ENCODE results near the gene LRRC59.

Gene LRRC59

DNA sequence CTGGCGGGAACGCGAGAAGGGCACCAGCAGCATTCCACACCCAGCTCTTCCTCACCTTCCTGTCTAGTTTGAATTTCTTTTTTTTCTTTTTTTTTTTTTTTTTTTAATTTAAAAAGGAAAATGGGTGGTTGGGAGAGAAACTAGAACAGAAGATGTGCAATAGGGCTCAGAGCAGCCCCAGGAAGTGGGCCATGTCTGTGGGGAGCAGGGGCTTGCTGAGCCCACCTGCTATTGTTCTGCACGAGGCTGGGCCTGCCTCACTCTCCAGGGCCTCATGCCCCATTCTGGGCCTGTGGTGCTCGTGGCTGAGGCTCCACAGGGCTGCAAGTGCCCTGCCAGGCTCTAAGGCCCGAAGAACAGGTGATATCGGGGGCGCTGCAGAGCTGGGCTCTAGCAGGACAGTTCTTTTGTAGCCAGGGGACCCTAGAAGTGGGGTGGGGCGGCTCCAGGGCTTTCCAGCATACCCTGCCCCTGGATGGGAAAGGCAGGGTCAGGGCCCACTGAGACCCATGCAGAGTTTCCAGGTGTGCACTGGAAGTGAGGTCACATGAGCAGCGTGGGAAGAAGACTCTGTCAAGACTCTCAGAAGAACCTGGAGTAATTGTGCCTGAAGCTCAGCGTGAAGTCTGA, 36.7 kb downstream of the LRRC59 start:
- FAIRE-seq: no peak

DNA sequence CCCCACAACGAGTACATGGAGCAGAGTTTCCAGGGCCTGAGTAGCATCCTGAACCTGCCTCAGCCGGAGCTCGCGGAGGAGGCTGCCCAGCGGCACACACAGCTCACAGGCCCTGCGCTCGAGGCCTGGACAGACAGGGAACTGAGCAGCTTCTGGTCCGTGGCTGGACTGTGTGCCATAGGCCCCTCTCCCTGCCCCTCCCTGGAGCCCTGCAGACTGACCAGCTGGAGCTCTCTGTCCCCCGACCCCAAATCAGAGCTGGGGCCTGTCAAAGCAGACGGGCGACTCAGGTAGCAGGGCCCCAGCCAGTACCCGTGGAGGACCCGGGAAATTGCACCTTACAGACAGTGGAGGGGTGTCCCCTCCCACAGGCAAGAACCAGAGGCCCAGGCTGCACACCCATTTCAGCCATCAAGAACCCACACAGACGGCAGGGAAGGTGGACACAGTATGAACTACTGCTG, 37.3 kb downstream of the LRRC59 start:
- no peak for FAIRE-seq

- no peak for FAIRE-seq
Observed at GRCh38 chr17:50359005-50359699, 38.2 kb downstream of the LRRC59 start.

DNA sequence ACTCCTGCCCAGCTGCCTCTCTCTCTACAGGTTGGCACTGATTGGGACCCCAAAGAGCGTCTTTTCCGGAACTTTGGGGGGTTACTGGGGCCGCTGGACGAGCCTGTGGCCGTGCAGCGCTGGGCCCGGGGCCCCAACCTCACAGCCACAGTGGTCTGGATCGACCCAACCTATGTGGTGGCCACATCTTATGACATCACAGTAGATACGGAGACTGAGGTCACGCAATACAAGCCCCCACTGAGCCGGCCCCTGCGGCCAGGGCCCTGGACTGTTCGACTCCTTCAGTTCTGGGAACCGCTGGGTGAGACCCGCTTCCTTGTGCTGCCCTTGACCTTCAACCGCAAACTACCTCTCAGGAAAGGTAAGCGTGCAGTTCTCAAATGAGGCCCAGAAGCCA, 39.1 kb downstream of the LRRC59 start:
- FAIRE-seq: no peak

DNA sequence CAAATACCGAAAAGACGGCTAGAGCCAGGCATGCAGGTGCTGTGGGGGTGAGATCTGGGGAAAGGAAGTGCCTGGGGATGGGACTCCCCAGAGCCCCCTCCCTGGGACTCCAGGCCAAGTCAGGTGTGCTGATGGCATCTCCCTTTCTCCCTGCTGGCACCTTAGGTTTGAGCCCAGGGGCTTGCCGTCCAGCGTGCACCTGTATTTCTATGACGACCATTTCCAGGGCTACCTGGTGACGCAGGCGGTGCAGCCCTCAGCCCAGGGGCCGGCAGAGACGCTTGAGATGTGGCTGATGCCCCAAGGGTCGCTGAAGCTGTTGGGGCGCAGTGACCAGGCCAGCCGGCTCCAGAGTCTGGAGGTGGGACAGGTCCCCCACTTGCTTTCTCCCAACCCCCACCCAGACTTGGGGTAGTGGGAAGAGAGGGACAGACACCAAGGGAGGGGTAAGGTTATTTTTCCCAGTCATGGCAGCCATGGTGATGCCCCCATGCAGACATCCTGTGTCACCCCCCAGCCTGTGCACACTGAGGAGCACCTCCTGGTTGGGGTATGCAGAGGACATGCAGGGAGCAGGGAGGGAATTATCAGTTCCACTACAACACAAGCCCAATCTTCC, 40.3 kb downstream of the LRRC59 start:
- FAIRE-seq: no peak

- no peak for FAIRE-seq
Observed at GRCh38 chr17:50356418-50356817, 40.9 kb downstream of the LRRC59 start.

DNA sequence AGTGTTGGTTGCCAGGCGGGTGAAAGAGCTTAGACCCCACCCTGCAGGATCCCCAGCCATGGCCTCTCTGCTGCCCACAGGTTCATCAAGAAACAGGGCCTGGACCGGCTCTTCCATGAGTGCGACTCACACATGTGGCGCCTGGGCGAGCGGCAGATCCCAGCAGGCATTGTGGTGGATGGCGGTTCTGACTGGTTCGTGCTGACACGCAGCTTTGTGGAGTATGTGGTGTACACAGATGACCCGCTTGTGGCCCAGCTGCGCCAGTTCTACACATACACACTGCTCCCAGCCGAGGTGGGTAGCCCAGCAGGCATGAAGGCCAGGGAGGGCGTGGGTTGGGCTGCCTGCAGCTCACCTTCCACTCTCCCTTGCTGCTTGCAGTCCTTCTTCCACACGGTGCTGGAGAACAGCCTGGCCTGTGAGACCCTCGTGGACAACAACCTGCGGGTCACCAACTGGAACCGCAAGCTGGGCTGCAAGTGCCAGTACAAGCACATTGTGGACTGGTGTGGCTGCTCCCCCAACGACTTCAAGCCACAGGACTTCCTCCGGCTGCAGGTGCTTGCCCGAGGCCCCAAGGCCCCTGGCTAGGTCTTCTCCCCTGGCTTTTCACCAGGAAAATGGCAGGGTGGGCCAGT, 41.5 kb downstream of the LRRC59 start:
- no peak for FAIRE-seq

GRCh38 chr17:50355336-50355700, 42.0 kb downstream of the LRRC59 start:
- FAIRE-seq: no peak

DNA sequence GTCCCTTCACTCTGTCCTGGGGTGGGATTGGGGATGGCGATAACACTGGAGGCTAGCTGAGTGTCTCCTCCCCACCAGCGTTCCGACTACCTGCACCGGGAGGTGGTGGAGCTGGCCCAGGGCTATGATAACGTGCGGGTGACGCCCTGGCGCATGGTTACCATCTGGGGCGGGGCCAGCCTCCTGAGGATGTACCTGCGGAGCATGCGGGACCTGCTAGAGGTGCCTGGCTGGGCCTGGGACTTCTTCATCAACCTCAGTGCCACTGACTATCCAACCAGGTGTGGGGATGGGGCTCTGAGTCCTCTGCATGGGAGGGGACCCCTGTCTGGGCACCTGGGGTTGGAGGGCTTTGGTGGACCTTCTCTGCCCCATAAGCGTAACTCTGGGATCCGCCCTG, 42.5 kb downstream of the LRRC59 start:
- FAIRE-seq: no peak

GRCh38 chr17:50354198-50354597, 43.1 kb downstream of the LRRC59 start:
- no peak for FAIRE-seq

GRCh38 chr17:50353600-50354195, 43.6 kb downstream of the LRRC59 start:
- FAIRE-seq: no peak

GRCh38 chr17:50352693-50353599, 44.4 kb downstream of the LRRC59 start:
- no peak for FAIRE-seq

- FAIRE-seq: no peak
Observed at GRCh38 chr17:50352072-50352692, 45.1 kb downstream of the LRRC59 start.

DNA sequence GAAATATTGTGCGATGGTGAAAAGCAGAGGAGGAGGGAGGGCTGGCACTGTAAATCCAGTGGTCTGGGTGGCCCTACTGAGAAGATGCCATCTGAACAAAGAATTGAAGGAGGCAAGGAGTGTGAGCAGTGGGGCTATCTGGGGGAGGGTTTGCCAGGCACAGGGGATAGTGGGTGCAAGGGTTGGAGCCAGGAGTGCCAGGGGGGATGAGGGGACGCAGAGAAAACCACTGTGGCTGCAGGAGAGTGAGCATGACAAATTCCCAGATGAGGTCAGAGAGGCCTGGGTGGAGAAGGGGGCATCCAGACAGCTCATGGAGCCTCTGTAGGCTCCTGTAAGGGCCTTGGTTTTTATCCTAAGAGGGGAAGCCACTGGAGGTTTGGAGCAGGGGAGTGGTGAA, 46.6 kb downstream of the LRRC59 start:
- no peak for FAIRE-seq

GRCh38 chr17:50349243-50349600, 48.1 kb downstream of the LRRC59 start:
- no peak for FAIRE-seq

DNA sequence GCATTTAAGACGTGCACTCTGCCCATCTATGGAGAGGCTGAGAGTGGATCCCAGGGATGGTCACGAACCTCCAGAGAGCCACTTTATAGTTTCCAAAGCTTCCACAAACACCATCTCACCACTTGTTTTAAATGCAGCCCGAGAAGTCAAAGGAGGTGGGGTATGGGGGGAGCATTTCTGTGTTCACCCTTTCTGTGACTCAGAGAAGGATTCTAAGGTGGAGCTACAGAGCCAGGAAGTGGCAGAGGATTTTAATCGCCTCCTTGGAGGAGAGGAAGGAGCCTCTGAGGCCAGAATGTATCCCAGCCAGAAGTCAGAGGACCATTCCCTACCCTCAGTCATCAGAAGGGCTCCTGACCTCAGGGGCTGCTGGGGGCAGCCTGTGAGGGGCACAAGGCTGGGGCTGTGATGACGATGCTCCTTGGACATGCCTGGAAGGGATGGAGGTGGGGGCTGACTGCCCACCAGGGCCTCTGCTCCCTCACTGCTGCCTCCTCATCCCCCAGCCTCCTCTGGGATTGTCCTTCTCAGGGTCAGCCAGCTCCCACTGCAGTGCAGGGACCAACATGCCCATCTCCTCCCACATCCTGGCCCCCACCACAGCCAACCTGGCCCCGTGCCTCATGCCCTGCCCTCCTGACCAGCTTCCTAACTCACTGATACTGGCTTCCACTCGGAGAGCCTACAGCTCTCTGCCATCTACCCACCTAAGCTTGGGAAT, 48.6 kb downstream of the LRRC59 start:
- no peak for FAIRE-seq

DNA sequence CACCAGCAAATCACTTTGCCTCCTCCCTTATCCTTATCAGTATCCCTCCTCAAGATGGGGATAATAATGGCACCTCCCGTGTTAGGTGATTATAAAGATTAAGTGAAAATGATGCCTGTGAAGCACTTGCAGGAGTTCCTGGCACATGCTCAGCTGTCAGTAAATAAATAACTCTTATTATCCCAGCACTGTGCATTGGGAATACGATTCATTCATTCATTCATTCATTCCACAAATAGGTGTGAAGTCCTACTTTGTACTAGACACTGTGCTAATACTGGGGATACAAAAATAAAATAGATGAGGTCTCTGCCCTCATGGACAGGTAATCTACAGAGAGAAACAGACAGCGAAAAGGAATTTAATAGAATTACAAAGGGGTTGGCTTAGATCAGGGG, 49.4 kb downstream of the LRRC59 start:
- FAIRE-seq: no peak

DNA sequence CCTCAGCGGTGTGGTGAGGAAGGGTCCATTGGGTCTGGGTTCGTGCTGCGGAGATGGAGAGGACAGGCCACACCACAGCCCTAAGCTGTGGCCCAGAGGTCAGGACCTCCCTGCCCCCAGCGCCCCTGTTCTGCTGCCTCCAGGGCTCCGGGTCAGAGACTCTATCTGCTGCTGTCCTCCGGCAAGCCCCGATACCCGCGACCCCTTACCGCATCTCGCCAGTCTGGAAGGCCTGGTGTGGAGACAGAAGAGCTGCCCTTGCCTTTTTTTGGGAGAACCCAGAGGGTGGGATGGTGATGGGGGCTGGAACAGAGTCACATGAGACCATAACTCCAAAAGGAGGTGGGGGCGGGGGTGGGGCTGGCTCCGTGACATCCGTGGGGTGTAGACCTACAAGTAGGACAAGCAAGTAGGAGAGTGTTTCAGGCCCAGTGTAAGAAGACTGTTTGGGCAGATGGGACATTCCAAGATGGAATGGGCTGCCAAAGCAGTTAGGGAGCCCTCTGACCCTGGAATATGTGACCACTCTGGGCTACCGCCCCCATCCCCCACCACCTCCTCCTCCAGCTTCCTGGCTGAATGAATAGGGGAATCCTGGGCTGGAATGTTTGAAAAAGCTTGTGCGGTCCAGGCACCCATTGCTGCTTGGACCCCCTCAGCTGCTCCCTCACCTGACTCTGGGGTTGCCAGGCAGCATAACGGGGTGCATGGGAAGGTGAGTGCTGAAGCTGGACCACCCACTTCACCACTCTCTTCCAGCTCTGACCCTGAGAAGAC, 50.0 kb downstream of the LRRC59 start:
- FAIRE-seq: no peak

DNA sequence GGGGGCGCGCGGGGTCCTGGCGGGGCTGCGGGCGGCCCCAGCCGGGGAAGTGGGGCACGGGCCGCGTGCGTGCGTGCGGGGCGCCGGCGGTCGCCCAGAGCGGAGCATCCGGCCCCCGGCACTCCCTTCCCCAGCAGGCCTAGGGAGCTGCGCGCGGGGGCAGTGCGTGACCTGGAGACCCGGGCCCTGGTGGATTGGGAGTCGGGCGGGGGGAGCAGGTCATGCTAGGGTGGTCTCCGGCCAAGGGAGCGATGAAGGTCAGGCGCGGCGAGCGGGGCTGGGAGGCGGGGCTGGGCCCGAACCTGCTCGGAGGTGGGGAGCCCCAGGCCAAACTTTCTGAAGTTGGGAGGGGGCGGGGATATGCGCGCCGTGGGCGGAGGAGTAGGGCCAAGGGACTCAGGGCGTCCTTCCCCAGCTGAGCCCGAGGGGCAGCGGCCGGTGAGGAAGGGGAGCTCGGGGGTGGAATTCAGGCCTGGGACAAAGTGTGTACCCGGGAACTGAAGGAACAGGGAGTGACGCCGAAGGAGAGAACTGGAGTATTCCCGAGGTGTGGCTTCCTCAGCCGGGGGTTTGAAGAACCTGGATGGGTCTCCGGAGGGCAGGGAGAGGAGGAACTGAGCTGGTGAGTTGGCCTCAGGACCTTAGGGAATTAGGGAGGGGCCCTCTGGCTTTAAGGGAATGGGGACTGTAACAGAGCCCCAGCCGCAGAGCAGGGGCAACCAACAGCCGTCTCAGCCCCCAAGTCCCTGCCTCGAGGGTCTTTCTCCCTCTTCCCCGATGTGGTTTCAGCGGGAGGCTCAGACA, 50.8 kb downstream of the LRRC59 start:
- no peak for FAIRE-seq

All from G401.6 (cell line).